ENCODE results near the gene CDK4.

DNA sequence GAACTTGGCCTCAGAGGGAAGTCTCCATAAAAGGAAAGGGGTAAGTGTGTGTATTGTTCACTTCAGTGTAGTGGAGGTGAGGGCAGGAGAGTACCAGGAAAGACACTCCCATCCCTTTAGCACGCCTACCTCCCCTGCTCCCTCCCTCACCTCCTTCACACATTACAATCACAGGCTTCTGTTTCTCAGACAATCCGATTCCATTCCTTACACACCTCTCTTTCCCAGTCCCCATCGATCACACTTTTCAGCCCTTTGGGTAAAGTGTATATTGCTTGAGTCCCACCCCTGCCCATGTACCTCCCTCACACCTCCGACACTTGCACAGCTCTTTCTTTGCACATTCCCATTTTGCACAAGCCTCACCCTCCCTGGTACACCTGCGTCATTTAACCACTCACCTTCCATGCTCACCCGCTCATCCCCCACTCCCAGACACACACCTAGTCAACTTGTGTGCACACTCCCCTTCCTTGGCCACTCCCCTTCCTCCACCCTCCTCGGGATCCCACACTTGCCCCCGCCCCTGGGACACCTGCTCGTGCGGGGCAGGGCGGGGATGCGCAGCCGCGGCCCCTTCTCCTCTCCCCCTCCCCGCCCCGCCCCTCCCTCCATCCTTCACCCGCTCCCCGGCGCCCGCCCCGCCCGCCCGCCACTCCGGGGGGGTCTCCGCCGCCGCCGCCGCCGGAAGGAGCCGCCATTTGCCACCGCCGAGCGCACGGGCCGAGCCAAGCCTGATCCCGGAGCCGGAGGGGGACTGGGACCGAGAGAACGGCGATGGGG lies 2.5 kb upstream of the CDK4 start, which contains the start of gene MARCHF9:
- TF ChIP-seq, protein P1, sequence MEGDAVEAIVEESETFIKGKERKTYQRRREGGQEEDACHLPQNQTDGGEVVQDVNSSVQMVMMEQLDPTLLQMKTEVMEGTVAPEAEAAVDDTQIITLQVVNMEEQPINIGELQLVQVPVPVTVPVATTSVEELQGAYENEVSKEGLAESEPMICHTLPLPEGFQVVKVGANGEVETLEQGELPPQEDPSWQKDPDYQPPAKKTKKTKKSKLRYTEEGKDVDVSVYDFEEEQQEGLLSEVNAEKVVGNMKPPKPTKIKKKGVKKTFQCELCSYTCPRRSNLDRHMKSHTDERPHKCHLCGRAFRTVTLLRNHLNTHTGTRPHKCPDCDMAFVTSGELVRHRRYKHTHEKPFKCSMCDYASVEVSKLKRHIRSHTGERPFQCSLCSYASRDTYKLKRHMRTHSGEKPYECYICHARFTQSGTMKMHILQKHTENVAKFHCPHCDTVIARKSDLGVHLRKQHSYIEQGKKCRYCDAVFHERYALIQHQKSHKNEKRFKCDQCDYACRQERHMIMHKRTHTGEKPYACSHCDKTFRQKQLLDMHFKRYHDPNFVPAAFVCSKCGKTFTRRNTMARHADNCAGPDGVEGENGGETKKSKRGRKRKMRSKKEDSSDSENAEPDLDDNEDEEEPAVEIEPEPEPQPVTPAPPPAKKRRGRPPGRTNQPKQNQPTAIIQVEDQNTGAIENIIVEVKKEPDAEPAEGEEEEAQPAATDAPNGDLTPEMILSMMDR (optimal IDR thresholded peaks at IDR 0.05 in 1 of 3, IDR thresholded peaks at IDR 0.05 in 1 of 3, conservative IDR thresholded peaks at IDR 0.05 in 1 of 3; ENCODE audit: extremely low read depth in 1 of 3, insufficient read depth in 2 of 3, low read length in 3 of 3), result no peak
- no peak for TF ChIP-seq EZH2 (IDR thresholded peaks at IDR 0.05; ENCODE audit: low read length)
